NB4 (cell line): ENCODE measurements around the gene MEGF6.

Experiments used
- CTCF ChIP-seq: IDR thresholded peaks from one replicate; pipeline ENCODE4 v1.5.1; 2012; ENCODE audit warnings: low read depth, low read length
- POLR2A ChIP-seq: IDR thresholded peaks from 2 replicates; pipeline ENCODE4 v1.6.1; 2011; ENCODE audit warnings: mild to moderate bottlenecking; ENCODE audit not compliant: insufficient read length; ENCODE audit errors: extremely low read depth

- TF ChIP-seq CTCF (no peak), POLR2A (no peak)
Measured at GRCh38 chr1:3652548-3653285, 41.4 kb upstream of the MEGF6 start.
